GM19455 (cell line): ENCODE measurements around the gene APCDD1L.
"Not testable (repeated sequence)": the region's sequence is repeated elsewhere in the genome, so short reads cannot be mapped to it uniquely, and the experiment has no call there.

Source experiments
- ATAC-seq: cut with Tn5 transposase; IDR thresholded peaks from one replicate; pipeline ENCODE4 v1.9.1; 2021; ENCODE audit not compliant: unreplicated experiment

The APCDD1L gene

GRCh38 chr20:58518387-58518786, 3.2 kb upstream of the APCDD1L start:
- no peak for ATAC-seq

GRCh38 chr20:58514321-58515232, 622 bp downstream of the APCDD1L start:
- no peak for ATAC-seq

- no peak for ATAC-seq
Observed at GRCh38 chr20:58513580-58514285, 1.5 kb downstream of the APCDD1L start.

- ATAC-seq, result no peak
Observed at GRCh38 chr20:58512808-58513552, 2.2 kb downstream of the APCDD1L start.

- ATAC-seq, result no peak
Observed at GRCh38 chr20:58511861-58512260, 3.3 kb downstream of the APCDD1L start.

GRCh38 chr20:58511364-58511763, 3.8 kb downstream of the APCDD1L start:
- ATAC-seq, result no peak

- no peak for ATAC-seq
Observed at GRCh38 chr20:58510921-58511320, 4.3 kb downstream of the APCDD1L start.

GRCh38 chr20:58508762-58509395, 6.3 kb downstream of the APCDD1L start:
- ATAC-seq, result no peak

GRCh38 chr20:58506999-58507398, 8.2 kb downstream of the APCDD1L start:
- not testable (repeated sequence) for ATAC-seq

GRCh38 chr20:58504566-58504965, 10.6 kb downstream of the APCDD1L start:
- ATAC-seq, result no peak

- no peak for ATAC-seq
Observed at GRCh38 chr20:58503668-58504067, 11.5 kb downstream of the APCDD1L start.

GRCh38 chr20:58500256-58500655, 14.9 kb downstream of the APCDD1L start:
- no peak for ATAC-seq

GRCh38 chr20:58498470-58499068, 16.6 kb downstream of the APCDD1L start:
- ATAC-seq, result no peak

GRCh38 chr20:58497724-58498469, 17.3 kb downstream of the APCDD1L start:
- ATAC-seq, result no peak

- no peak for ATAC-seq
Observed at GRCh38 chr20:58497076-58497641, 18.0 kb downstream of the APCDD1L start.

- no peak for ATAC-seq
Observed at GRCh38 chr20:58496429-58496769, 18.8 kb downstream of the APCDD1L start.

- no peak for ATAC-seq
Observed at GRCh38 chr20:58495623-58496428, 19.4 kb downstream of the APCDD1L start.

GRCh38 chr20:58494923-58495622, 20.1 kb downstream of the APCDD1L start:
- ATAC-seq, result no peak
